Colonic mucosa (tissue), 4 donors: ENCODE results near the gene MED10. TPM values are rescaled to one million over a fixed set of nuclear protein-coding genes. Genes with fewer than 3 reads are reported as not detected.

Source experiments
- DNase-seq: peaks from one replicate; pipeline ENCODE4 v3.0.0-alpha.2; 2020
- H3K27ac ChIP-seq: fragments of 200-600 bp; one replicate; pipeline ENCODE4 v1.8.0; 2021
- H3K27me3 ChIP-seq: fragments of 200-600 bp; one replicate; pipeline ENCODE4 v1.8.0; 2021
- H3K36me3 ChIP-seq: fragments of 200-600 bp; one replicate; pipeline ENCODE4 v1.8.0; 2021
- H3K4me1 ChIP-seq: fragments of 200-600 bp; one replicate; pipeline ENCODE4 v1.8.0; 2021; ENCODE audit warnings: mild to moderate bottlenecking
- H3K4me3 ChIP-seq: fragments of 200-600 bp; one replicate; pipeline ENCODE4 v1.8.0; 2021
- H3K9ac ChIP-seq, 2 donors: one replicate each; pipeline ENCODE4 v1.7.0; 2013; ENCODE audit warnings: control low read depth in 2 of 2, low read depth in 2 of 2, low read length in 2 of 2
- H3K9me3 ChIP-seq: fragments of 200-600 bp; one replicate; pipeline ENCODE4 v1.8.0; 2021
- CTCF ChIP-seq: fragments of 200-600 bp; IDR thresholded peaks from one replicate; pipeline ENCODE4 v1.8.0; 2022; ENCODE audit warnings: antibody characterized with exemption, mild to moderate bottlenecking
- intact Hi-C: fragments of 100-400 bp; cut with DNase I; formaldehyde crosslinking; loops from one replicate; pipeline ENCODE4 v1.14.1; 2022
- total RNA-seq, 2 donors: library from RNA; stranded (reverse); fragmentation: NEBNext Ultra II Directional in 1 of 2; extraction: Animal tissue kit (Norgen Biotek cat#: 25700) in 1 of 2; gene quantifications; one replicate each; pipeline ENCODE4 v1.2.1, GENCODE V29; 2021
- donor health status: healthy.
- donor health status: DM: no; HTN: no; CAD: no.
- donor health status: DM: no; HTN: no; CAD: no.

The MED10 gene
- total RNA-seq, 2 donors from 2014 or later = 25.0 to 27.3 TPM

DNA sequence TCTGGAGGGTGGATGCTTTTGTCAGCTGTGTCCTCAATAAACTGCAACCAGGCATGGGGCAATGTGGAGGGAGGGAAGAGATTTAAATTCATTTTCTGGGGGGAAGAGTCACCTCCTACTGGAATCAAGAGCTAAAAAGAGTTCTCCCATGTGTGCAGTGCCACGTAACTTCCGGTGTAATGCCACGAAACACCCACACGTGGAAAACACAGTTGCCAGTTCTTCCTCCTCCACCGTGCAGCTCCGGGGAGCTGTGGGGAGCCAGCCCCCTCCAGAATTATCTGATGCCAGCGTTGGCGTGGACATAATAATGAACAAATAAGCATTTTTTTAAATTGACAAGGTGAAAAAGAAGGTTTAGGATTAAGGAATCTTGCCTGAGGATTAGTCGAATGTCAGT, 32.1 kb upstream of the MED10 start:
- Histone ChIP-seq H3K36me3 (no peaks in the 10 kb centered on the region), H3K4me1 (no peaks in the 10 kb centered on the region), H3K9ac (no peak overlapping the region), H3K9me3 (no peaks in the 10 kb centered on the region), H3K4me3 (no peak overlapping the region), H3K27me3 (no peaks in the 10 kb centered on the region), H3K27ac (no peak overlapping the region)
- TF ChIP-seq CTCF = no peak
- intact Hi-C loops = no loop called here
- no peak for DNase-seq

DNA sequence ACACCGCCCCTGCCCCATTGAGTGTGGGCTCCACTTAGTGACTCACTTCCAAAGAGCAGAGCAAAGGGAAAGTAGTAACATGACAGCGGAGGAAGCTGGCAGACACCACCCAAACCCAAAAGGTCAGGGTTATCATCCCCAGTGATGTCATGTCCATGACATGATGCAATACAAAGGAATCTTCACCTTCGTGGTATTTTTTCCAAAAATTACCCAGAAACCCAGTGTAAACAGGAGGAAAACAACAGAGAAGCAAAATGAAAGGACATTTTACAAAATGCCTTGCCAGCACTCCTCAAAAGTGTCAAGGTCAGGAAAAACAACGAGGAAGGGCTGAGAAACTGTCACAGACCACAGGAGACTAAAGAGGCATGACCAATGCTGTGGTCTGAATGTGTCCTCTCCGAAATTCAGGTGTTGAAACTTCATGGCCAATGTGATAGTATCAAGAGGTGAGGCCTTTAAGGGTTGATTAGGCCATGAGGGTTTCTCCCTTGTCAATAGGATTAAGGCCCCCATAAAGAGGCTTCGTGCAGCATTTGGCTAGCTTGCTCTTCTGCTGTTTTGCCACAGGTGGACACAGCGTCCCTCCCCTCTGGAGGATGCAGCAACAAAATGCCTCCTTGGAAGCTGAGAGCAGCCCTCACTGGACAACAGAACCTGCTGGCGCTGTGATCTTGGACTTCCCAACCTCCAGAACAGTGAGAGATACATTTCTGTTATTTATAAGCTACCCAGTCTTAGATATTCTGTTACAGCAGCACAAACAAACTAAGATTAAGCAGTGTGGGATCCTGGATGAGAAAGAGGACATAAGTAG, 30.5 kb upstream of the MED10 start:
- Histone ChIP-seq H3K36me3 (no peaks in the 10 kb centered on the region), H3K4me1 (no peaks in the 10 kb centered on the region), H3K27me3 (no peaks in the 10 kb centered on the region), H3K4me3 (no peak overlapping the region), H3K9me3 (no peaks in the 10 kb centered on the region), H3K9ac (no peak overlapping the region), H3K27ac (no peak overlapping the region)
- no peak for TF ChIP-seq CTCF
- DNase-seq = no peak
- intact Hi-C loops = no loop called here

DNA sequence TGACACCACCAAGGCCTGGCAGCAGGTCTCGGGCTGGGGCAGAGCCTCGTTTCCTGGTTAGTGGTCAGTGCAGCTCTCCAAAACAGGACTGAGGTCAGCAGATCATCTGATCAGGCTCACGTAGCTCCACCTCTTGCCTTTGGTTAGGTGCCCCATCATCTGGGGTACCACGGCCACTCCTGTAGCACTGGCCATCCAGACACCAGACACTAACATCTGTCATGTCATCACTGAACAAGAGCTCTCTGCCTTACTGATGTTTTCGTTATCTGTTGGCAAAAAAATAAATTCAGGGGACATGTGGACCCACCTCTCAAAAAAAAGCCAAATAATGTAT, 29.9 kb upstream of the MED10 start:
- Histone ChIP-seq H3K36me3 (no peaks in the 10 kb centered on the region), H3K9ac (no peak overlapping the region), H3K4me3 (no peak overlapping the region), H3K27me3 (no peaks in the 10 kb centered on the region), H3K4me1 (no peaks in the 10 kb centered on the region), H3K27ac (no peak overlapping the region), H3K9me3 (no peaks in the 10 kb centered on the region)
- TF ChIP-seq CTCF = no peak
- intact Hi-C loops = no loop called here
- DNase-seq = no peak

GRCh38 chr5:6407558-6408259, 29.4 kb upstream of the MED10 start:
- no peak for DNase-seq
- H3K9me3 ChIP-seq = no peaks in the 10 kb centered on the region
- no peak overlapping the region for H3K4me3 ChIP-seq
- no peaks in the 10 kb centered on the region for H3K4me1 ChIP-seq
- TF ChIP-seq CTCF = no peak
- no peak overlapping the region for H3K27ac ChIP-seq
- H3K9ac ChIP-seq = no peak overlapping the region
- intact Hi-C loops = no loop called here
- H3K27me3 ChIP-seq = no peaks in the 10 kb centered on the region
- H3K36me3 ChIP-seq = no peaks in the 10 kb centered on the region

DNA sequence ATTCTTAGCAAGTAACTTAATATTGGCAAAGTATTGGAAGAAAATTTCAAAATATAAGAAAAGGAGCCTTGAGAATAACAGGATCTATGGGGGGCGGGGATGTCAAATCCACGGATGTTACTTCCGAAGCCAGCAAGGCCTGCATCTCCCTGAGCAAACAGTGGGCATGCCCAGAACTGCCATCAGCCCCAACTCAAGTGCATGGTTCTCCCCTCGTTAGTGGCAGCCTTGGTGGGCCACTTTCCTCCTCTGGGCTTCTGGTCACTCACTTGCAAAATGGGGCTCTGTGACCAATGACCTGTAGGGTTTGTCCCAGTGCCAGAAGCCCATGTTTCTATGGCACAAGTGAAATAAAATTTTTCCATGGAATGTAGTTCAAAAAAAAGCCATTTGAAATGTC, 27.2 kb upstream of the MED10 start:
- Histone ChIP-seq H3K9me3 (no peaks in the 10 kb centered on the region), H3K36me3 (no peaks in the 10 kb centered on the region), H3K9ac (no peak overlapping the region), H3K27ac (no peak overlapping the region), H3K4me1 (no peaks in the 10 kb centered on the region), H3K27me3 (no peaks in the 10 kb centered on the region), H3K4me3 (no peak overlapping the region)
- DNase-seq = no peak
- intact Hi-C loops = no loop called here
- TF ChIP-seq CTCF = no peak
